GM23338 (cell line): ENCODE results near the gene PKD2.
A peak's percentile ranks its signal among the peaks of the same experiment; 100 is the strongest.

Experiments
- CREB1 ChIP-seq: fragments of 250-450 bp; sonication (Bioruptor Pico); IDR thresholded peaks from 2 replicates; pipeline ENCODE4 v1.5.0; 2020; ENCODE audit warnings: low read depth, mild to moderate bottlenecking, moderate library complexity
- CTCF ChIP-seq, 2 experiments: fragments of 200-600 bp in 1 of 2; sonication (generic) in 1 of 2; conservative IDR thresholded peaks; 2 replicates each; pipeline versions ENCODE4 v1.5.1 to v1.6.1; 2016 to 2017; ENCODE audit warnings: antibody characterized with exemption in 2 of 2, low read depth in 2 of 2, mild to moderate bottlenecking in 2 of 2, moderate library complexity in 1 of 2
- EZH2 ChIP-seq: fragments of 200-600 bp; sonication (generic); IDR thresholded peaks from one replicate; pipeline ENCODE4 v1.8.0; 2017; ENCODE audit warnings: antibody characterized with exemption, mild to moderate bottlenecking, low read depth; ENCODE audit not compliant: unreplicated experiment
- EZH2phosphoT487 ChIP-seq: fragments of 200-600 bp; sonication (generic); IDR thresholded peaks from one replicate; pipeline ENCODE4 v1.8.1; 2018; ENCODE audit warnings: antibody characterized with exemption; ENCODE audit not compliant: unreplicated experiment
- JUNB ChIP-seq: IDR thresholded peaks from one replicate; pipeline ENCODE4 v1.6.1; 2016; ENCODE audit warnings: antibody characterized with exemption; ENCODE audit not compliant: unreplicated experiment
- POLR2AphosphoS5 ChIP-seq: IDR thresholded peaks from 2 replicates; pipeline ENCODE4 v1.6.1; 2016; ENCODE audit warnings: antibody characterized with exemption, low read depth
- REST ChIP-seq: IDR thresholded peaks from one replicate; pipeline ENCODE4 v1.6.1; 2018; ENCODE audit warnings: antibody characterized with exemption; ENCODE audit not compliant: unreplicated experiment
- STAT1 ChIP-seq: IDR thresholded peaks from one replicate; pipeline ENCODE4 v1.6.1; 2016; ENCODE audit warnings: antibody characterized with exemption; ENCODE audit not compliant: unreplicated experiment

- TF ChIP-seq CTCF (conservative IDR thresholded peaks at IDR 0.05; ENCODE audit: low read depth in 2 of 2): no peak
- TF ChIP-seq EZH2: no peak
- peak; percentile 24; the same call in 1 of the 2 replicates for TF ChIP-seq POLR2AphosphoS5
- TF ChIP-seq REST: no peak
- TF ChIP-seq EZH2phosphoT487: no peak
- no peak for TF ChIP-seq STAT1
- no peak for TF ChIP-seq JUNB
- TF ChIP-seq CREB1 (CRISPR knock-in tag): no peak
Observed at GRCh38 chr4:88008122-88008742, 797 bp downstream of the PKD2 start.
